GM12873 (cell line): Measurements from ENCODE around the gene VPS35.

Experiments used
- TF ChIP-seq, protein P1 (sequence below): IDR thresholded peaks from 2 replicates; pipeline ENCODE4 v1.5.1; 2012; ENCODE audit warnings: low read depth, mild to moderate bottlenecking, moderate library complexity, low read length, control low read depth; ENCODE audit not compliant: insufficient read depth; ENCODE audit errors: missing control alignments

Gene VPS35

DNA sequence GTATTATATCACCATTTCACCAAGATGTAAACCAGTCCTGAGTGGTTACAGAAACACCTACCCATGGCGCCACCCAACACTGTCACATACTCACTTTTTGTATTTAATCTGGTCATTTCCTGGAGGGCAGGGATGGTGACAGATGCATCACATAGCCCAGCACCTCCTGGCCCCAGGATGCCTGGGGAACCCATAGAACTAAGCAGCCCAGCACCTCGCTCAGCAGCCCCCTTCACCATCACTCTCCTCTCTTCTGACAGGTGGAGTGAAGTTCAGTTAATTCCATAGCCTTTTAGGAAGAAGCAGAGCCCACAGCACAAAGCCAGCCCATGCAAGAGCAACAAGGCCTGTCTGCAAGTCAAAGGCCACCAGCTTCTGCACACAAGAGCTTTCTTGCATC is 31.6 kb upstream of the VPS35 start:
- TF ChIP-seq, protein P1, sequence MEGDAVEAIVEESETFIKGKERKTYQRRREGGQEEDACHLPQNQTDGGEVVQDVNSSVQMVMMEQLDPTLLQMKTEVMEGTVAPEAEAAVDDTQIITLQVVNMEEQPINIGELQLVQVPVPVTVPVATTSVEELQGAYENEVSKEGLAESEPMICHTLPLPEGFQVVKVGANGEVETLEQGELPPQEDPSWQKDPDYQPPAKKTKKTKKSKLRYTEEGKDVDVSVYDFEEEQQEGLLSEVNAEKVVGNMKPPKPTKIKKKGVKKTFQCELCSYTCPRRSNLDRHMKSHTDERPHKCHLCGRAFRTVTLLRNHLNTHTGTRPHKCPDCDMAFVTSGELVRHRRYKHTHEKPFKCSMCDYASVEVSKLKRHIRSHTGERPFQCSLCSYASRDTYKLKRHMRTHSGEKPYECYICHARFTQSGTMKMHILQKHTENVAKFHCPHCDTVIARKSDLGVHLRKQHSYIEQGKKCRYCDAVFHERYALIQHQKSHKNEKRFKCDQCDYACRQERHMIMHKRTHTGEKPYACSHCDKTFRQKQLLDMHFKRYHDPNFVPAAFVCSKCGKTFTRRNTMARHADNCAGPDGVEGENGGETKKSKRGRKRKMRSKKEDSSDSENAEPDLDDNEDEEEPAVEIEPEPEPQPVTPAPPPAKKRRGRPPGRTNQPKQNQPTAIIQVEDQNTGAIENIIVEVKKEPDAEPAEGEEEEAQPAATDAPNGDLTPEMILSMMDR: no peak

DNA sequence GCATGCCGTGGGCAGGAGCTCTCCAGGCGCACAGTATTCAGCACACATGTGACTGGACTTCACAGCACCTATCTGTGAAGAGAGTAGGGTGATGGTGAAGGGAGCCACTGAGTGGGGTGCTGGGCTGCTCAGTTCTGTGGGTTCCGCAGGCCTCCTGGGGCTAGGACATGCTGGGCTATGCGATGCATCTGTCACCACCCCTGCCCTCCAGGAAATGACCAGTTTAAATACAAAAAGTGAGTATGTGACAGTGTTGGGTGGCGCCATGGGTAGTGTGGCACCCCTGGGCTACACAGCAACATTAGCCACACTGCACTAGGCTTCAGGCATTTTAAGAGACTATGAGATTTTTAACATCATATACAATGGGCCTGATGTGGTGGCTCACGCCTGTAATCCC is 30.6 kb upstream of the VPS35 start:
- TF ChIP-seq, protein P1: no peak

DNA sequence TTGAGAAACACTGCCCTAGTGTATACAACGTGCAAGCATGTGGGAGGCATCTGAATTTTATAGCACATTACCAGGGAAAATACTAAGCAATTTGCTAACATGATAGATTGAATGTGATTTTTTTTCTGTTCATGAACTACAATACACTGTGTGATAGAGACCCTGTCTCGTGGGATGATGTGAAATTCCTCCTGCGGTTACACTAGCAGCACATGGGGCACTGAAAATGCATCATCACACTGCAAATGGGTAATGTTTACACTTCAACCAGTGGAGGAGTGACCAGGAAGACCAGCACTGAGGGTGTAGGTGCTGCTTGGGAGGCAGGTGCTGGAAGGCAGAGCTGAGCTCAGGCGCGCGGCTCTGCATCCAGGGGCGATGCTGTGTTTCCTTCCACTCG is 29.2 kb upstream of the VPS35 start:
- TF ChIP-seq, protein P1: no peak

DNA sequence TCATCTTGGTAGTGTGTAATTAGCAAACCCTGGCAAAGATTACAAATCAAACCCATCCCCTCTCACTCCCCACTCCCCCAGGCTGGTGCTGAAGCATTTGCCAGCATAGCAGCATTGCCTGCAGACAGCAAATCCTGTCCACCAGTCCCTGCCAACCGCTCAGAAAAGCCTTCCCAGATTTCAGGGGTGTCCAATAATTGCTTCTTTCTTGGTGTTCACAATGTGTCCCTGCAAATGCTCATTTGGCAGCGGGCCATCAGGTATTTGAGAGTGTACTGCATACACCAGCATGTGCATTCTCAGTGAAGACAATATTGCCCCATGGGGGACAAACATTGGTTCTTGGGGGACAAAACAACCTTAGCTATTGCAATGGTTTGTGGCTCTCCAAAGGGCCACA is 28.7 kb upstream of the VPS35 start:
- TF ChIP-seq, protein P1: no peak

DNA sequence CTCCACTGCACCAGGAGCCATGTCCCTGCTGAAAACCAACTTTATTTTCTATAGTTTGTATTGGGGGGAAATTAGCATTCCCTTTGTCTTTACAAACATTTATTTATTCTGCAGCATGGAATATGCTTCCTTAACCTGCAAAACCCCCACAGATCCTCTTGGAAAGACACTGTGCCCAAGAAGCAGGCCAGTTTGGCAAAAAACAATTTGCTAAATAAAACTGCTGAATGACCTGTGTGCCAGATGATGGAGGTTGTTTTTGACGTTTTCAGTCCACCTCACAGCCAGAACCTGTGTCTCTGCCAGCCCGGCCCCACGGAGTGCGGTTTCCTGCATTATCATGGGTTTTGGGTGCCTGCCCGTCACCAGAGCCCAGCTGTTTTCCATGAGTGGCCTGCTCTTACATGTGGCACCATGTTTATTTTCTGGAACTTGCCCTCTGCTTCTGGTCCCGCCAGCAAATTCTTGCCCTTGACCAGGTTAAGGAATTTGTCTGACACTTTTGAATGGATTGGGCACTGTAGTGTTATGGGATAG is 26.9 kb upstream of the VPS35 start:
- TF ChIP-seq, protein P1: no peak

DNA sequence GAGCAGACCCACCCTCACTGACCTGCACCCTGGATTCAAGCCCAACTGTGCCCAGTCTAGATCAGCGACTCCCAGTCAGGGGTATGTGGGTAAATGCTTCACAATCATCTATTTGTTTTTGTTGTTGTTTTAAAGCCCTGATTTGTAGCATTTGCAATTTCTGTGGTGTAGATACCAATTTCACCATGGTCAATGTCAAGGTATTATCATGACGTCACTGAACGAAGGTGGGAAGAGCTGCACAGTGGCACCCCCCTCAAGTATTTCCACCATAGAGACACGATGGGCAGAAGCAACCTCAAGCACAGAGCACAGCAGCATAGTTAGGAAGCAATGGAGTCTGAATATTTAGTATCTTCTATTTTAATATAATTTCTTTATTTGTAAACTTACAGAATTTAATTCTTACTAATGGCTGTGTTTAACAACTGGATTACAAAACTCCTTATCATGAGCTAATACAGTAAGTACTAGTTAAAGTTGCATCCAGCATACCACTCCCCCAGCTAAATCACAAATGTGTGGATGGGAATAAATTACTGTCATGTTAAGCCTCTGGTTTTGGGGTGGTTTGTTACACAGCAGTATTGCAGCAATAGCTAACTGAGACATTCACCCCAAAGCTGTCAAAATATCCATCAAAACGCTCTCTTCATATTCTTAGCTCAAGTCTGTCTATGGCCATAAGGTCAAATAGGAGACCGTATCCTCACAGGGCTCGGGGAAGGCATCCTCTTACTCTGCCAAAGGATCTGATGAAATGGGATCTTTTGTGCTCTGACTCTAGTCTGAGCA is 26.0 kb upstream of the VPS35 start:
- TF ChIP-seq, protein P1: no peak

DNA sequence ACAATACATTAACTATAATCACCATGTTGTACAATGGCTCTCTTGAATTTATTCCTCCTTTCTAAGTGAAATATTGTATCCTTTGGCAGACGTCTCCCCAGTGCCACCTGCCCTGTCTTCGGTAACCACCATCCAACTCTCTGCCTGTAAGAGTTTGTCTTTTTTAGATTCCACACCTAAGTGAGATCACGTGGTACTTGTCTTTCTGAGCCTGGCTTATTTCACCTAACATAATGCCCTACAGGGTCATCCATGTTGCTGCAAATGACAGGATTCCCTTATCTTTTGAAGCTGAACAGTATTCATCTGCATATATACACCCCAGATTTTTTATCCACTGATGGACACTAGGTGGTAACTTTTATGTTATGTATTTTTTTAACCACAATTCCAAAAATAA is 24.7 kb upstream of the VPS35 start:
- TF ChIP-seq, protein P1: no peak
